ENCODE results near the gene MYO9A. TPM values are rescaled to one million over a fixed set of nuclear protein-coding genes. Genes with fewer than 3 reads are reported as not detected.
A peak's percentile ranks its signal among the peaks of the same experiment; 100 is the strongest.

MYO9A gene
- total RNA-seq, 1 experiment from 2014 or later, result 21.1 TPM

DNA sequence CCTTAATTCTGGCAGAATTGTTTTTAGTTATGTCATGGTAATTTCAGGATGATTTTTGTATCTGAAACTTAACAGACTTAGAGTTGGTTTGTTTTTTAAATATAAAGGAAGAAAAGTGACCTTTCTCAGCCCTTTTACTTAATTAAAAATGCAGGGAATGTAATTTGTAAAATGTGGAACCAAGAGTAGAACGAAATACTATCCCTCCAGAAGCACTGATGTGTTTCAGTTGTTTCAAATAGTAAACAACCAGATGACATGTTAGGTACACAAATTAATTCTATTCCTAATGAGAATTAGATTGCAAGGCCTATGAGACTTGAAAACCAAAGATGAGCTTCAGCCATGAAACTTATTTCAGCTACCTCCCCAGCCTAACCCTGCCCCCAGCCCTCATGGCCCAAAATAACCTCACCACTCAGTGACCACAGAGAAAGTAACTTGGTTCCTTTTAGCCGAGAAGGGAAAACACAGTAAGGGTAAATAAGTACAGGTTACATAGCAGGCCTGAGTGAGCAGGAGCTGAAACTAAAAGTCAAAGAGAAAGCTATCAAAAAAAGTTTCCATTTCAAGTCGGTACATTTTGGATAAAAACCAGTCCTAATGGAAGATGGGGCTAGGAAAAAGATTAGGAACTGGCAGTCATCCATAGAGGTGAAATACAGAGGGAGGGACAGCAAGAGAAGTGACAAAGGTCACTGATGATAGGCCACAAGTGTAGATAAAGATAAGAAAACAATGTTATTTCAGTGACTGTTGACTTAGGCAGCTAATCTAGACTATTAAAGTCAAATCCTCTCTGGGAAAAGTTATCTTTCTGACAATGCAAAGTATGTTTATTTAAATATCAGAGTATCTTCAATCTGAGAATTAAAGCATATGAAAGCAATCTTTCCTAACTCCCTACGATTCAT, 23.5 kb upstream of the MYO9A start:
- DNase-seq (ENCODE audit: low spot score), result no peak
- in situ Hi-C loops (cut with HindIII; ENCODE audit: low sequenced_read_pairs), result no loop called here

DNA sequence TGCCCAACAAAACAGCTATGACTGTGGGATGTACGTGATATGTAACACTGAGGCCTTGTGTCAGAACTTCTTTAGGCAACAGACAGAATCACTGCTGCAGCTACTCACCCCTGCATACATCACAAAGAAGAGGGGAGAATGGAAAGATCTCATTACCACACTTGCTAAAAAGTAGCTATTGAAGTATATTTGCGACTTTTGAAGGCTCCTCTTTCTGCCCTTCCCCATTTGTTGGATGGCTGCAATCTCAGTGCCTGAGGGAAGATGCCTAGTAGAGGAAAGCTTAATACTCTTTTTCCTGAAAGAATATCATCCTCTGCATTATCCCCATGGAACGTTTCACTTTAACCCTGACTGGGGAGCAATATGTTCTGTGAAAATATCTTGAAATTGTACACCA, 22.1 kb upstream of the MYO9A start:
- in situ Hi-C loops (cut with HindIII; ENCODE audit: low sequenced_read_pairs), result no loop called here
- DNase-seq (ENCODE audit: low spot score), result no peak

DNA sequence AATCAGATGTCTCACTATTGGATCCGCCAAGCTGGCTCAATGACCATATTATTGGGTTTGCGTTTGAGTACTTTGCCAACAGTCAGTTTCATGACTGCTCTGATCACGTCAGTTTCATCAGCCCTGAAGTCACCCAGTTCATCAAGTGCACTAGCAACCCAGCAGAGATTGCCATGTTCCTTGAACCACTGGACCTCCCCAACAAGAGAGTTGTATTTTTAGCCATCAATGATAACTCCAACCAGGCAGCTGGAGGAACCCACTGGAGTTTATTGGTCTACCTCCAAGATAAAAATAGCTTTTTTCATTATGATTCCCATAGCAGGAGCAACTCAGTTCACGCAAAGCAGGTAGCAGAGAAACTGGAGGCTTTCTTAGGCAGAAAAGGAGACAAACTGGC, 21.7 kb upstream of the MYO9A start:
- no peak for DNase-seq (ENCODE audit: low spot score)
- in situ Hi-C loops (cut with HindIII; ENCODE audit: low sequenced_read_pairs), result no loop called here

DNA sequence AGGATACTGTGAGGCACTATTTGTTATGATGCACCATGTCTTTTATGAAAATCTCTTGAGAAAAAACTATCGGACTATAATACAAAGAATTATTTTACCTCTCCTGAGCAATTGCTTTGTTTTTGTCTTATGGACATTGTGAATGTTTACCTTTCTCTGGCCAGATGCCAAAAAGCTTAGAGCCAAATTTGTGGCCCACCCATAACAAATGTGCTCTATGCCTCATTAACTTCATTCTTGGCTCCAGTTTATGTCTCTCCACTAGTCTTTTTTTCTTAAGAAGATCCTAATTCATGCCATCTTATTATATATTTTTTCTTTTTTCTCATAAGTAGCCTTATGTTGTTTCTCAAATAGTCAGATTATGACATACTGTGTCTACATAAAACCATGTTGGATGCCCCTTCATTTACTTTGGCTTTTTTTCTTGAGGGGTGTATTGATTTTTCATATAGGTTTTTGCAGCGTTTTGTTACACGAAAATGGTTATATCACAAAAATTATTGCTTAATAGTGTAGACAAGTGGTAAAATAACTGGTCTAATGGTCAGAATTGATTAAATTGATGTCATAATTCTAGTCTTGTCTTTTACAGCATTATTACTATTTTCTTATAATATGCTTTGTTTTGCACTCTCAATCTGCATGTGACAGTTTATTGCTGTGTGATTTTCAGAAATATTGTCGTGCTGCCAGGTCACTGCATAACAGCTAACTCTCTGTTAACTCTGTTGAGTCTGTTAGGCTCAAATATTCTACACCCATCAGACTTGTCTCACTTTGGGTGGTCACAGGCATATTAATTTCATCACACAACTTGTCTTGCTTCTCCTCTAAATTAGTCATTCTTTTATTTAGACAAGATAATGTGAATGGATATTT, 18.5 kb upstream of the MYO9A start:
- in situ Hi-C loops (cut with HindIII; ENCODE audit: low sequenced_read_pairs), result no loop called here
- DNase-seq (ENCODE audit: low spot score), result no peak

DNA sequence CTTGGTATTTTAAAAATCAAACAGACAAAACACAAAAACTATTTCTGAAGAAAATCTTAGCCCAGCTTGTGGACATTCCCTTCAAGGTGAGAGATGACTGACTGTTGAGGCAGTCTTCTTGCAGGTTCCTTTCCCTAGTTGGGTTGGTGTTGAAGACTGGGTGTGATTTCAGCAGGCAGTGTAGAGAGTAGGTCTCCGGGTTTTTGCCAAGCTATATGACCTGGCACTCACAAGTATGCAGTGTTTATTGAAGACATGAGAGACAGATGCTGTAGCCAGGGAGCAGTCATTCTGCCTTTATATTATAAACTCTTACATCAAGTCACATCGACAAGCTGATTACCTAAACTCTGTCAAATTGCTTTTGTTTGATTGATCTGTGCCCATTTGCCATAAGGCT, 17.8 kb upstream of the MYO9A start:
- no peak for DNase-seq (ENCODE audit: low spot score)

DNA sequence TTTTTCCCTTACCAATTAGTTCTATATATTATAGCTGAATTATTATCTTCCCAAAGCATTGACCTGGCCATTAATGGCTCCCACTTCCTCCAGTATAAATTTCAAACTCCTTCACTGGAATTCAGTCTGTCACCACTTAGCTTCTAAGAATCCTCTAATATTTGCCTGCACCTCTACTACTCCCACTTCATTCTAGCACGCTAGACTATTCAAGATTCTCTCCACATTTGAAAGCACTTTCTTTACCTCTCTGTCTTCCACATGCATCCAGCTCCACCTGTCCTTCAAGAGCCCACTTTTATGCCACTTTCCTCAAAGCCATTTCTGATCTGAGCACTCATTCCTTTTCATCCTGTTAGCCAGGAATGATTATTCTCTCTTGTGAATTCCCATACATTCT, 15.3 kb upstream of the MYO9A start:
- DNase-seq (ENCODE audit: low spot score), result no peak
- in situ Hi-C loops (cut with HindIII; ENCODE audit: low sequenced_read_pairs), result no loop called here

More for the DNA sequence above, 17.8 kb upstream of the MYO9A start:
- in situ Hi-C loops (cut with HindIII; ENCODE audit: low sequenced_read_pairs), result no loop called here

DNA sequence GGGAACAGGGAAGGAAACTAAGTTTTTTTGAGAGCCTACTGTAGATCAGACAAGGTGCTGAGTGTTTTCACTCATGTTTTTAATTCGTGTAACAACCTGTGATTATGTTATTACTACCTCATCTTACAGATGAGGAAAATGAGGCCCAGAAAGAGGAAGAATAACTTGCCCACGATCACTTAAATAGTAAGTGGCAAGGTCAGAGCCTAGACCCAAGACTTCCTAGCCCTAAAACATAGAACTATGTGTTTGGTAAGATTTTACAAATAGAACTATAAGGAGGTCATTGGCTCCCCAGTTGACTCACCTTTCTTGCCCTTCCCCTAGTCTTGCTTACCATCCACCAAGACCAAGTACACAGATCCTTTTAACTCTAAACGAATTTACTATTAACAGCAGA, 14.0 kb upstream of the MYO9A start:
- DNase-seq (ENCODE audit: low spot score), result no peak
- in situ Hi-C loops (cut with HindIII; ENCODE audit: low sequenced_read_pairs), result no loop called here

DNA sequence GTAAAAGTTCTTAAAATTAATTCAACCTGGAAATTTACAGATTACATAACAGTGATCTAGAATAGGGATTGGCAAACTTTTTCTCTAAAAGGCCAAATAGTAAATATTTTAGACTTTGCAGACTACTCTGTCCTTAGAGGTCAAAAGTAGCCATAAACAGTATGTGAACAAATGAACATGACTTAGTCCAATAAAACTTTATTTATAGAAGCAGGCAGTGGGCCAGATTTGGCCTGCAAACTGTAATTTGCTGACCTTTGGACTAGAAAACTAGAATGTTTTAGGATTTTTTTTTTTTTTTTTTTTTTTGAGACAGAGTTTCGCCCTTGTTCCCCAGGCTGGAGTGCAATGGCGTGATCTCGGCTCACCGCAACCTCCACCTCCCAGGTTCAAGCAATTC, 12.3 kb upstream of the MYO9A start:
- in situ Hi-C loops (cut with HindIII; ENCODE audit: low sequenced_read_pairs), result no loop called here
- DNase-seq (ENCODE audit: low spot score), result no peak

DNA sequence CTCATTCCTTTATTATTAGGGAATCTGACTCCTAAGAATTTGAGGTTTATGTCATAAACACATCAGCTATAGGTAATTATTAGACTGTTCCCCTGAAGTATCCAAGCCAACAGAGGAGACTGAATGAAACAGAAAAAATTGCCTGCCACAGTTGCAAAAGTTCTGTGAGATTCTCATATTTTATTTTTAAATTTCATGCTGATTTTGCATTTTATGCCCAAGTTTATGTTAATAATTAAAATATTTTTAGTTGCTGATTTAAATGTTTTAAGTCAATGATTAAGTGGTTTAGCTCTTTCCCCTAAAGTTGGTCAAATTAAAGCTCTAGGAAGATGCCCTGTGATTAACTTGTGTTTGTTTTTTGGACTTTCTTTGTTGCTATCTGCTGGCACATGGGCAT, 10.4 kb upstream of the MYO9A start:
- DNase-seq (ENCODE audit: low spot score), result no peak
- in situ Hi-C loops (cut with HindIII; ENCODE audit: low sequenced_read_pairs), result no loop called here

DNA sequence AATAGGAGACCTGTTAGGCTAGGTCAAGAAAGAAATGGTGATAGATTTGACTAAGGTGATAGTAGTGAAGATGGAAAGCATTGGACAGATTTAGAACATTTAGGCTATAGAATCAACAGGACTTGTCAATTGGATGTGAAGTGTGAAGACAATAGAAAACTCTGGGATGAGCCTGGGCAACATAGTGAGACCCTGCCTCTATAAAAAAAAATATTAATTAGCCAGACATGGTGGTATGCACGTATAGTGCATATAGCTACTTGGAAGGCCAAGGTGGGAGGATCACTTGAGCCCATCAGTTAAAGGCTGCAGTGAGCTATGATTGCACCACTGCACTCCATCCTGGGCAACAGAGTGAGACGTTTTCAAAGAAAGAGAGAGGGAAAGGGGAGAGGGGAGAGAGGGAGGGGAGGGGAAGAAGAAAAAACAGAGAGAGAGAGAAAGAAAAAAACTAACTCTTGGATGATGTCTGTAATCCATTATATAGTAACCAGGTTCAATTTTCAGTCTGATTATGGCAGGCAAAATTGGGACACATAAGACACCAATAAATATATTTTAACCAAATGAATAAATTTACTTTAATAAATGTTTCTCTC, 9.9 kb upstream of the MYO9A start:
- no peak for DNase-seq (ENCODE audit: low spot score)
- in situ Hi-C loops (cut with HindIII; ENCODE audit: low sequenced_read_pairs), result no loop called here

DNA sequence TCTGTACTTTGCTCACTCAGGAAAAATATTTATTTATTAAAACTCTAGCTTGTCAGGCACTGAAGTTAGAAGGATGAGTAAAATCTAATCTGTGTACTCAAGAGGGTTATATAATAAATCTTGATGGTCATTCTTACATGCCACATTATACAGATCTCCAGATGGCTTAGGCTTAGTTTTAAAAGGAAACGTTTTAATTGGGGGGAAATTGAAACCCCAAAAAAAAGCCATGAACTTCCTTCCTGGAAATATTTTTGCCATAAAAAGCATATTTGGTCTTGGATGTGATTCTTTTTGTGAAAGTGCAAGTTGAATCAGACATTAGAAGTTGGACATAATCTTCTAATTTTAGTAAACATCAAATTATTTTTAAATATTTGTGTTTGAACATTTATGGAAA, 6.3 kb upstream of the MYO9A start:
- in situ Hi-C loops (cut with HindIII; ENCODE audit: low sequenced_read_pairs), result no loop called here
- DNase-seq (ENCODE audit: low spot score), result no peak

DNA sequence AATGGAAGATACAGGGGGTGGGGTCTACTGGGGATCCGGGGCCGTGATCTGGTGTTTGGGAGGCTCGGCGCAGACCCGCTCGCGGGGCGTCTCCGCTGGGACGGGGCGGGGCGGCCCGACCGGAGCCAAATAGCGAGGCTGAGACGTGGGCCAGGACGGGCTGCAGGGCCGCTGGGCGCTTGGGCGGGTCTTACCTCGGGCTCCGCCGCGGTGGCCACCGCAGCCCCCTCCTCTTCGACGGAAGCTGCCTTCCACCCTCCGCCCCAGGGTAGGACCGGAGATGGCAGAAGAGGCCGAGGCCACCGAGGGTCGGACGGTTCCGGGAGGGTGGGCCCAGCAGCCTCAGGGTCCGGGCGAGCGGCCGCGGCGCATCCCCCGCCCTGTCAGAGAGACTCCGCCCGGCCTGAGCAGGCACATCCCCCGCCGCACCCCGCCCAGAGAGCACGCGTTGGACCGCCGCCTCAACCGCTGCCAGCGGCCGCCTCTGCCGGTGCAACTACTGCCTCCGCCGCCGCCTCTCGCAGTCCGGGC, 399 bp downstream of the MYO9A start:
- in situ Hi-C loops (cut with HindIII; ENCODE audit: low sequenced_read_pairs), result no loop called here
- DNase-seq (ENCODE audit: low spot score), result peak; percentile 56

DNA sequence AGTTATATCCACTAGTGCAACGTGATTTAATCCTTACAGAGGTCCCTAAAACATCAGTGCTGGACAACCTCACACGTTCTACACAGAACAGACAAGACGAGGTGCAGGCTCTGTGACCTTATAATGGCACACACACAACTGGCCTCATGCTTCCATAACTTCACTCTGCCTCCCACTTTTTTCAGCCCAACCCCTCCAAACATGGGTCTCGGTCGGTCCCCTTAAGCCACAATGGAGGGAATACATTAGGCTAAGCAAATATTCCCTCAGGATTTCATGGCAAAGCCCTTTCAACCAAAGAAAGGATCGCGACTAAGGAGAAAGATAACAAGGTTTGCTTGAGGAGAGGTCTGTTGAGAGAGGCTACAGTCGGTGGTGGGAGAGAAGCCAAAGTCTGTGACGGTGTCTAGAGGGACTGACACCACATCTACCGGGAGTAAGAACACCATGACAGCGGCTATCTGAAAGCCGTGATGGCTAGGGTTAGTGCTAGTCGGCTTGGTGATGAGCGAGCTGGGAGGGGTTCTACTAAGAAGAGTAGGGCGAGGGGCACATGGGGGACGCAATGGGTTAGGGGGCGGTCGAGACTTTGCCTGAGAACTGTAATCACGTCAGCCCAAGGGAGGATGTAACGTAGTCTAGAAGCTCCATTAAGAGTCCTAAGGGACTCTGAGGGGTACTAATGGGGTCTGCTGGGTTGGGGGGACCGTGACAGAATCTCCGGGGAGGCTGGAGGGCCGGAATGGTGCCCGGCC, 1.0 kb downstream of the MYO9A start:
- in situ Hi-C loops (cut with HindIII; ENCODE audit: low sequenced_read_pairs), result no loop called here
- DNase-seq (ENCODE audit: low spot score), result peak; percentile 65

DNA sequence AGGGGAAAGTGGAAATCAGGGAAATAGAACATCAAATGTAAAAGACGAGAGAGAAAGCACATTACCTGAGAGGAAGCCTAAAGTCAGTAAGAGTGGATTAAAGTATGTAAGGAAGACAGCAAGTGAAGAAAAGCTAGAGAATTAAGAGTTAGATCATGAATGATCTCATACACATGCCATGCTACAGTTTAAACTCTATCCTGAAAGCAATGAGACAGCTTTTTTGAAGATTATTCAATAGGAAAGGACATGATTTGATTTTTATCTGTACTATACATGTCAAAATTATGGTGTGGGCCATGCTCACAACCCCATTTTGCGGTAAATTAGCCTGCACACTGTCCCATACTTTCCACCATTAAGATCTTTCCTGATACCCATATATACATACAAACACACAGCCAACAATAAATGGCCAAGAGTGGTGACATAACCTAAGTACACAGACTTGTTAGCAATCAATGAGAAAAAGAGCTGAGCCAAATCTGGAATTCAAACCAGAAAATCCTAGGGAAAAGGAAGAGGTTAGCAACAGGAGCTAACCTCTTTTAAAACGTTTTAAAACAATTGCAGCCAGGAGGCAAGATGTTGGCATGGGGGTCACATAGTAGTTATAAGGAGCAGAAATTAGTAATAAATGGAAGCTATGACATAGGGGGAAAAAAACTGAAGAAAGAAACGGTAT, 4.5 kb downstream of the MYO9A start:
- no peak for DNase-seq (ENCODE audit: low spot score)
- in situ Hi-C loops (cut with HindIII; ENCODE audit: low sequenced_read_pairs), result no loop called here

DNA sequence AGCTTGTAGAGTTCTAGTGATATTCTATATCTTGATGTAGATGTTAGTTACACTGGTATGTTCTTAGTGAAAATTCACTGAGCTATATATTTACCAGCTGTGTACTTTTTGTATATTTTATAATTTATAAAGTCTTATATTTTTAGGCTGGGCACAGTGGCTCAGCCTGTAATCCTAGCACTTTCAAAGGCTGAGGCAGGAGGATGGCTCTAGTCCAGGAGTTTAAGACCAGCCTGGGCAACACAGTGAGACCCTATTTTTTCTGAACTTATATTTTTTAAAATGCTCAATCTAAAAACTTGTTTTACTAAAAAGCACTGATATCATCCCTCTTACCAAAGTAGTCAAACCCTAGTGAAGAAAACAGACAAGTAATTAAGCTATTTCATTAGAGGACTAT, 5.1 kb downstream of the MYO9A start:
- no peak for DNase-seq (ENCODE audit: low spot score)

DNA sequence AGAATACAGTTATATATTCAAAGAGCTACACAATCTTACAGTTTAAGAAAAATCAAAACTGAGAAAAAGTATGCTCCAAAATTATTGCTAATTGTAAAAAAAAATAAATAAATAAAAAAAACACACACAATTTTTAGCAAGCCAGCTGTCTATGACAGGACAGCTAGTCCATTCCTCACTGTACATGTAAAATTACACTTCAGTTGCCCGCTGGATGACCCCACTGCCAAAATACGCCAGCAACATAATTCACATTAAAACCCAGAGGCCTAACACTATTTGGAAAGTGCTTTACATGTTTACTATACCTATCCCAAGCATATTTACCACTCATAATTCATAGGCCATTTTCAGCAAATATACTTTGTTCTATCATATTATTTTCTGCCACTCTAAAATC, 5.8 kb downstream of the MYO9A start:
- in situ Hi-C loops (cut with HindIII; ENCODE audit: low sequenced_read_pairs), result no loop called here
- DNase-seq (ENCODE audit: low spot score), result no peak

More for the DNA sequence above, 5.1 kb downstream of the MYO9A start:
- in situ Hi-C loops (cut with HindIII; ENCODE audit: low sequenced_read_pairs), result no loop called here

DNA sequence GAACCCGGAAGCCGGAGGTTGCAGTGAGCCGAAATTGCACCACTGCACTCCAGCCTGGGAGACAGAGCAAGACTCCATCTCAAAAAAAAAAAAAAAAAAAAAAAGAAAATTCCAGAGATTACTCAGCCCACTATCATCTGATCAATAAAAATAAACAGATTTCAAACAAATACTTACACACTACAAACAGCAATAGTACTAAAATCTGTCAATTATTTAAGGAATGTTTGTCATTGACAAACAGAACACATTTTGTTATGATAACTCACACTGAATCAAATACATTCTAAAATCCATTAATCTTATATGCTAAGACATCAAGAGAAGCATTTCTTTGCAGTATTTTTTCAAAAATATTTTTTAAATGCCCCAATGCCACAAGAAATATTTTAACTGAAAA, 7.6 kb downstream of the MYO9A start:
- in situ Hi-C loops (cut with HindIII; ENCODE audit: low sequenced_read_pairs), result no loop called here
- DNase-seq (ENCODE audit: low spot score), result no peak

DNA sequence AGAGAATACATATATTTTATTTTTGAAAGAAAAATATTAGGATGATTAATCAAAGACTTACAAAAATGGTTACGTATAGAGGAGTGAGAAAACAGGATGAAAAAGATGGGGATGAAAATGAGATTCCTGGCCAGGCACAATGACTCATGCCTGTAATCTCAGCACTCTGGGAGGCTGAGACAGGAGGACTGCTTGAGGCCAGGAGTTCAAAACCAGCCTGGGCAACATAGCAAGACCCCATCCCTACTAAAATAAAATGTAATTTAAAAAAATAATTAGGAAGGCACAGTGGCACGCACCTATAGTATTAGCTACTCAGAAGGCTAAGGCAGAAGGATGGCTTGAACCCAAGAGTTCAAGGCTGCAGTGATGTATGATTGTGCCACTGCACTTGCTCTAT, 11.9 kb downstream of the MYO9A start:
- in situ Hi-C loops (cut with HindIII; ENCODE audit: low sequenced_read_pairs), result no loop called here
- DNase-seq (ENCODE audit: low spot score), result no peak
